Lower leg skin (tissue), 3 donors: ENCODE data around the gene ENTPD1.

ENCODE experiments used
- POLR2A ChIP-seq, 2 donors: fragments of 450-650 bp; IDR thresholded peaks; one replicate each; pipeline ENCODE4 v1.6.1; 2016 to 2017; ENCODE audit warnings: antibody characterized with exemption in 2 of 2, mild to moderate bottlenecking in 1 of 2, moderate library complexity in 1 of 2
- TF ChIP-seq, protein P1 (sequence below), 3 donors: fragments of 450-650 bp; IDR thresholded peaks; one replicate each; pipeline ENCODE4 v1.5.1; 2016; ENCODE audit warnings: antibody characterized with exemption in 3 of 3, mild to moderate bottlenecking in 3 of 3, moderate library complexity in 2 of 3

DNA sequence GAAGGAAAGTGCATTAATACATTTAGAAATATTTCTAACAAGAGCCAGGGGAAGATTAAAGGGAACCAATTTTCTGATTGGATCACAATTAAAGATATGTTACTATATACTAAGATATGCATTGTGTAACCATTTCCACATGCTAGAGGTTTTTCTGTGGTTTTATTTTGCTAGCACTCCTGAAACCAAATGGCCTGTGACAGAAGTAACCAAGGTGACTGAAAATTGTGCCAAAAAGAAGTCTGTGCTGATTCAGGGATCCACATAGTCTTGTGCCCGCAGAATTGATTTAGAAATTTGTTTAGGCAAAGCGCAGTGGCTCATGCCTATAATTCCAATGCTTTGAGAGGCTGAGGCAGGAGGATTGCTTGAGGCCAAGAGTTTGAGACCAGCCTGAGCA is 153.6 kb downstream of the ENTPD1 start:
- TF ChIP-seq, protein P1, sequence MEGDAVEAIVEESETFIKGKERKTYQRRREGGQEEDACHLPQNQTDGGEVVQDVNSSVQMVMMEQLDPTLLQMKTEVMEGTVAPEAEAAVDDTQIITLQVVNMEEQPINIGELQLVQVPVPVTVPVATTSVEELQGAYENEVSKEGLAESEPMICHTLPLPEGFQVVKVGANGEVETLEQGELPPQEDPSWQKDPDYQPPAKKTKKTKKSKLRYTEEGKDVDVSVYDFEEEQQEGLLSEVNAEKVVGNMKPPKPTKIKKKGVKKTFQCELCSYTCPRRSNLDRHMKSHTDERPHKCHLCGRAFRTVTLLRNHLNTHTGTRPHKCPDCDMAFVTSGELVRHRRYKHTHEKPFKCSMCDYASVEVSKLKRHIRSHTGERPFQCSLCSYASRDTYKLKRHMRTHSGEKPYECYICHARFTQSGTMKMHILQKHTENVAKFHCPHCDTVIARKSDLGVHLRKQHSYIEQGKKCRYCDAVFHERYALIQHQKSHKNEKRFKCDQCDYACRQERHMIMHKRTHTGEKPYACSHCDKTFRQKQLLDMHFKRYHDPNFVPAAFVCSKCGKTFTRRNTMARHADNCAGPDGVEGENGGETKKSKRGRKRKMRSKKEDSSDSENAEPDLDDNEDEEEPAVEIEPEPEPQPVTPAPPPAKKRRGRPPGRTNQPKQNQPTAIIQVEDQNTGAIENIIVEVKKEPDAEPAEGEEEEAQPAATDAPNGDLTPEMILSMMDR (IDR thresholded peaks at IDR 0.05) = no peak
- no peak for TF ChIP-seq POLR2A (IDR thresholded peaks at IDR 0.05)
